SK-N-SH (cell line): ENCODE measurements around the gene SLC24A3.

ENCODE experiments used
- EP300 ChIP-seq, 2 experiments: IDR thresholded peaks; 2 replicates each; pipeline versions ENCODE4 v1.4.0 to v1.6.1; 2012; ENCODE audit warnings: borderline replicate concordance in 1 of 2, low read depth in 1 of 2, low read length in 1 of 2
- SMC3 ChIP-seq: IDR thresholded peaks from 2 replicates; pipeline ENCODE4 v1.6.1; 2012; ENCODE audit warnings: low read depth, low read length, improper control_type of control experiment

- TF ChIP-seq EP300 (IDR thresholded peaks at IDR 0.05; ENCODE audit: borderline replicate concordance in 1 of 2, low read depth in 1 of 2, low read length in 1 of 2) = no peak
- TF ChIP-seq SMC3 = no peak
Observed at GRCh38 chr20:19483309-19483708, 270.9 kb downstream of the SLC24A3 start.
